Activated naive CD8-positive, alpha-beta T cell treated with anti-CD3 and anti-CD28 coated beads, Interleukin-2, amount 50 U/mL, for 24 hours (primary cell): Measurements from ENCODE around the gene KLHL14.

ENCODE experiments used
- ATAC-seq: fragments of 150-1000 bp; cut with Tn5 transposase; one replicate; pipeline ENCODE4 v1.10.0; 2021
- DNase-seq: peaks from one replicate; pipeline ENCODE4 v3.0.0; 2021
- H3K27ac Mint-ChIP-seq: one replicate; pipeline ENCODE4 v1.8.0; 2021; ENCODE audit warnings: mild to moderate bottlenecking, mixed read lengths
- H3K27me3 Mint-ChIP-seq: one replicate; pipeline ENCODE4 v1.8.0; 2021; ENCODE audit warnings: mixed read lengths
- H3K36me3 Mint-ChIP-seq: one replicate; pipeline ENCODE4 v1.8.0; 2021; ENCODE audit warnings: low read depth, mixed read lengths
- H3K4me1 Mint-ChIP-seq: one replicate; pipeline ENCODE4 v1.8.0; 2021; ENCODE audit warnings: mixed read lengths
- H3K4me3 Mint-ChIP-seq: one replicate; pipeline ENCODE4 v1.8.0; 2021; ENCODE audit warnings: mild to moderate bottlenecking, moderate library complexity, mixed read lengths
- H3K9me3 Mint-ChIP-seq: one replicate; pipeline ENCODE4 v1.8.0; 2021; ENCODE audit warnings: mixed read lengths

KLHL14 gene

GRCh38 chr18:32714571-32715148 lies 58.2 kb downstream of the KLHL14 start:
- Mint-ChIP-seq H3K27ac (no peak overlapping the region), H3K27me3 (no peaks in the 10 kb centered on the region), H3K4me1 (no peaks in the 10 kb centered on the region), H3K36me3 (no peaks in the 10 kb centered on the region), H3K9me3 (no peaks in the 10 kb centered on the region), H3K4me3 (no peak overlapping the region)
- no peak for ATAC-seq
- DNase-seq = peak; percentile 25

DNA sequence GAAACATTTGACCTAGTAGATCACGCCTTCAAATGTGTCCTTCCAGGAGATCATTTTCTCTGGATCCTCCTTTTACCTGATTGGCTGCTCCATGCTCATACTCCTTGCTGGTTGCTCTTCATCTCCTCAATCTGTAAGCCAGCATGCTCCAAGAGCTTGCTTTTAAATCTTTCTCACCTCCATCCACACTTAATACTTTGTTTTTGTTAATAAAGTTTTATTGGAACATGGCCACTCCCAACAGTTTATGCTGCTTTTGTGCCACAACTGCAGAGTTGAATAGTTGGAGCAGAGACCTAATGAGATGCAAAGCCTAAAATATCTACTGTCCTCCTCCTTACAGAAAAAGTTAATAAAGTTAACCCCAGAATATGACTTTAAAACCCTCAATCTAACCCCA lies 60.0 kb downstream of the KLHL14 start:
- ATAC-seq (no peak), DNase-seq (no peak)
- H3K9me3 Mint-ChIP-seq = no peaks in the 10 kb centered on the region
- H3K36me3 Mint-ChIP-seq = no peaks in the 10 kb centered on the region
- no peak overlapping the region for H3K27ac Mint-ChIP-seq
- H3K4me3 Mint-ChIP-seq = no peak overlapping the region
- no peaks in the 10 kb centered on the region for H3K27me3 Mint-ChIP-seq
- no peaks in the 10 kb centered on the region for H3K4me1 Mint-ChIP-seq

DNA sequence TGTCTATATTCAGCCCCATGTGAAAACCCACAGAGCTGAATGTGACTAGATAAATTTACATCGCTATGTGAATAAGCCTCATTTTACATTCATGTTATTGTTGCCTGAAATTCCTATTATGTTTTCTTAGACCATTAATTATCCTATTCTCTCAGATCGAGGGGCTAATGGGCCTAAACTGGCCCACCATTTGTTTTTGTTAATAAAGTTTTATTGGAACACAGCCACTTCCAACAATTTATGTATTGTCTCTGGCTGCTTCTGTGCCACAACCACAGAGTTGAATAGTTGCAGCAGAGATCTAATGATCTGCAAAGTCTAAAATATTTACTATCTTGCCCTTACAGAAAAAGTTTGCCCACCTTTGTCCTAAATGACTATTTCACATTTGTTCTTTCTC lies 61.0 kb downstream of the KLHL14 start:
- no peak overlapping the region for H3K27ac Mint-ChIP-seq
- H3K4me3 Mint-ChIP-seq = no peak overlapping the region
- DNase-seq (no peak), ATAC-seq (no peak)
- no peaks in the 10 kb centered on the region for H3K4me1 Mint-ChIP-seq
- no peaks in the 10 kb centered on the region for H3K36me3 Mint-ChIP-seq
- H3K9me3 Mint-ChIP-seq = no peaks in the 10 kb centered on the region
- H3K27me3 Mint-ChIP-seq = no peaks in the 10 kb centered on the region

- H3K27me3 Mint-ChIP-seq = no peaks in the 10 kb centered on the region
- H3K4me1 Mint-ChIP-seq = no peaks in the 10 kb centered on the region
- no peaks in the 10 kb centered on the region for H3K9me3 Mint-ChIP-seq
- ATAC-seq (no peak), DNase-seq (no peak)
- H3K4me3 Mint-ChIP-seq = no peak overlapping the region
- no peaks in the 10 kb centered on the region for H3K36me3 Mint-ChIP-seq
- H3K27ac Mint-ChIP-seq = no peak overlapping the region
Observed at GRCh38 chr18:32707586-32707985, 65.2 kb downstream of the KLHL14 start.

- Mint-ChIP-seq H3K36me3 (no peaks in the 10 kb centered on the region), H3K27ac (no peak overlapping the region), H3K4me1 (no peaks in the 10 kb centered on the region), H3K9me3 (no peaks in the 10 kb centered on the region), H3K27me3 (no peaks in the 10 kb centered on the region), H3K4me3 (no peak overlapping the region)
- DNase-seq = no peak
- ATAC-seq = no peak
Observed at GRCh38 chr18:32707147-32707546, 65.7 kb downstream of the KLHL14 start.

DNA sequence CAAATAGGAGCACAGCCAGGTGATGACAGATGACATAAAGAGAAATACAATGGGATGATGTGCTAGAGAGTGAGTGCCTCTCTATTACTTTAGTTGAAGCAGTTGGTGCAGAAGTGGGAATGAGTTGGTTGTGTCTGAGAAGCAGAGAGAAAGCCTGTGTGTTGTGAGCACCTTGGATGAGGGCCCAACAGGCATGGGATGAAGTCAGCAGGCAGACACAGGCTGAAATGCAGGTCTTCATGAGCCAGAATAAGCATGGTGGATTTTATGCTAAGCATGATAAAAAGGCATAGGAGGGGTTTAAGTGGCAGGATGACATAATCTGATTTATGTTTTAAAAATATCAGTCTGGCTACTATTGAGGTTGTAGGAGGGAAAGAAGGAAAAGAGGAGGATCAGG lies 71.5 kb downstream of the KLHL14 start:
- Mint-ChIP-seq H3K4me3 (no peak overlapping the region), H3K36me3 (no peaks in the 10 kb centered on the region), H3K27me3 (no peaks in the 10 kb centered on the region), H3K9me3 (no peaks in the 10 kb centered on the region), H3K27ac (no peak overlapping the region), H3K4me1 (no peaks in the 10 kb centered on the region)
- ATAC-seq = no peak
- DNase-seq = no peak

DNA sequence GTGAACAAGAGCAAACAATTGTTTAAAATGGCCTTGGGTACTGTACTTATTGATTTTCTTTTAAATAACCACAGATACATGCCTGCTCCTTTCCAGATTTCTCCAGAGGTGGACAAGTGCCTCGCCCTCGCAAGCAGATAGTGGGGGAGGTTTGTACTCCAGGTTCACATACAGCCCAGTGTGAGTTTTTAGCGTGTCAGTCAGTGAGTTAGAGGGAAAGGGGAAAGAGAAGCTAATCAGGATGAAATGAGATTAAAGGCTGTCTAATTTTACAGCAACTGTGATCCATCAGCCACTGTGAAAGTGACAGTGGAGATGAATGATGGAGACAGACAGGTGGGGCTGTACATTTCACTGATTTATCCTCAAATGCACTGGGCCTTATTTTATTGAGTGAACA lies 74.7 kb downstream of the KLHL14 start:
- H3K4me1 Mint-ChIP-seq = no peaks in the 10 kb centered on the region
- no peak overlapping the region for H3K27ac Mint-ChIP-seq
- no peaks in the 10 kb centered on the region for H3K27me3 Mint-ChIP-seq
- no peaks in the 10 kb centered on the region for H3K36me3 Mint-ChIP-seq
- ATAC-seq = no peak
- no peak for DNase-seq
- no peak overlapping the region for H3K4me3 Mint-ChIP-seq
- no peaks in the 10 kb centered on the region for H3K9me3 Mint-ChIP-seq

- H3K9me3 Mint-ChIP-seq = no peaks in the 10 kb centered on the region
- ATAC-seq (no peak), DNase-seq (no peak)
- no peaks in the 10 kb centered on the region for H3K36me3 Mint-ChIP-seq
- no peak overlapping the region for H3K27ac Mint-ChIP-seq
- no peaks in the 10 kb centered on the region for H3K4me1 Mint-ChIP-seq
- no peak overlapping the region for H3K4me3 Mint-ChIP-seq
- no peaks in the 10 kb centered on the region for H3K27me3 Mint-ChIP-seq
Observed at GRCh38 chr18:32696376-32696775, 76.4 kb downstream of the KLHL14 start.

- H3K27me3 Mint-ChIP-seq = no peaks in the 10 kb centered on the region
- no peaks in the 10 kb centered on the region for H3K36me3 Mint-ChIP-seq
- no peak for DNase-seq
- no peak overlapping the region for H3K27ac Mint-ChIP-seq
- H3K4me1 Mint-ChIP-seq = no peaks in the 10 kb centered on the region
- no peak for ATAC-seq
- no peak overlapping the region for H3K4me3 Mint-ChIP-seq
- no peaks in the 10 kb centered on the region for H3K9me3 Mint-ChIP-seq
Observed at GRCh38 chr18:32695534-32695933, 77.3 kb downstream of the KLHL14 start.

DNA sequence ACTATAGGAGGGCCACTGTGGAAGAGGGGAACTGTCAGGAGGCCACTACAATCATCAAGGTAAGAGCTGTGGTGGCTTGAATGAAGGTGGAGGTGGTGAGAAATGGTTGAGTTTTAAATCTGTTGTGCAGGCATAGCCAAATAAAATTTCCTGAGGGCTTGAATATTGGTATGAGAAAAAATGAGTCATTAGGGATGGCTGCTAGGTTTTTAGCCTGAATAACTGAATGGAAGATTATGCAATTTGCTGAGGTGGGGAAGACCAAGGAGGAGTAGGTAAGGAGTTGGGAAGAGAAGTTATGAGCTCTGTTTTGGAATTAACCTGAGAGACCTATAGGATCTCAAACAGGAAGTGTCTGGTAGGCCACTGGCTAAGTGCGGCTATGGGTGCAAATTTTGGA lies 84.0 kb downstream of the KLHL14 start:
- Mint-ChIP-seq H3K27me3 (no peaks in the 10 kb centered on the region), H3K4me1 (no peaks in the 10 kb centered on the region), H3K4me3 (no peak overlapping the region), H3K36me3 (no peaks in the 10 kb centered on the region), H3K27ac (no peak overlapping the region), H3K9me3 (no peaks in the 10 kb centered on the region)
- ATAC-seq (no peak), DNase-seq (no peak)

DNA sequence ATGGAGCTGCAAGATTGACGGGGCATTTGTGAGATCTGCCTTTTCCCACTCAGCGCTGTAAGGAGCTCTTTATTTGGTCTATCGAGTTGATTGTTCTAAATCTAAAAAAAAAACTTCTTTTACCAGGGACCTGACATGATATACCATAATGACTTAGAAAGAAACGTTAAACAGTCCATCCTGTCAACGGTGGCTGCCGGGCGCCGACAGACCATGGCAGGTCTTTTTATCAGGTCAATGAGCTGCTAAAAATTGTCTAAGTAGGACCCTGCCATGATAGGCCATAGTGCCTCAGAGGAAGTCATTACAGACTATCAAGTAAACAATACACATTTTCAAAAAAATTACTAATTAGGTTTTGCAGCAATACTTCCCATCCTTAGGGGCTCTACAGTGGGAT lies 87.9 kb downstream of the KLHL14 start:
- Mint-ChIP-seq H3K36me3 (no peaks in the 10 kb centered on the region), H3K4me1 (no peaks in the 10 kb centered on the region), H3K9me3 (no peaks in the 10 kb centered on the region), H3K27me3 (no peaks in the 10 kb centered on the region), H3K4me3 (no peak overlapping the region), H3K27ac (no peak overlapping the region)
- ATAC-seq (no peak), DNase-seq (no peak)

DNA sequence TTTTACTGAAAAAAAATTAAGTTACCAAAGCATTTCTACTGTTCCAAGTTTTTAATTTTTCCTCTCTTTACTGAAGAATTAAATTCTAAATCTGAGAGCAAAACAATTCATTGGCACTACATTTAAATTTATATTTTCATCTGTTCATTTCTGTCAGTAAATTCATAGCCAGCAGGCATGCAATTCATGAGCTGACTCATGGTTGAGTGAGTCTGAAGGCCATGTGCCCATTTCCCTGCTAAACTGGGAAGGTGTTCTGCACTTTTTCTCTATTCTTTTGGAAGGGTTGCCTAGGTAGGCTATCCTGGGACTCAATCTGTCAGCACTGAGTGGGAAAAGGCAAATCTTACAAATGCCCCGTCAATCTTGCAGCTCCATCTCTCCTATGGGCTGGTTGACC lies 88.7 kb downstream of the KLHL14 start:
- ATAC-seq (no peak), DNase-seq (no peak)
- Mint-ChIP-seq H3K4me1 (no peaks in the 10 kb centered on the region), H3K27ac (no peak overlapping the region), H3K27me3 (no peaks in the 10 kb centered on the region), H3K4me3 (no peak overlapping the region), H3K9me3 (no peaks in the 10 kb centered on the region), H3K36me3 (no peaks in the 10 kb centered on the region)

DNA sequence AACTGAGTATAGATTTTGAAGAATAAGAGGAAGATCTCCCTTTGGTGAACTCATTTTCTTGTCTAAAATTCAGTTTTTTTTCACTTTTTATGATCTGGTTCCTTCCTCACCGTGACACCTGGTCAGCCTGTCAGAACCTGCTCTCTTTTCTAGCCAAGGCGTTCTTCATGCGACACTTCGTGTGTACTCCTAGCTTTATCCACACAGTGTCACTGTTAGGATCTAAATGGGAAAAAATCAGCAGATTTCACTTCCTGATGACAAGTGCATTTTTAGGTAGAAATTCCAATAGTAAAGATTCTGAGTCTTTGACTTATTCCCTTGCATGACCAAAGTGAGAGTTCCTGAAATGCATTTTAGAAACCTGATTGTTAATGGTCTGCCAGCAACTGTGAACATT lies 89.8 kb downstream of the KLHL14 start:
- ATAC-seq (no peak), DNase-seq (no peak)
- Mint-ChIP-seq H3K27ac (no peak overlapping the region), H3K4me3 (no peak overlapping the region), H3K9me3 (no peaks in the 10 kb centered on the region), H3K27me3 (no peaks in the 10 kb centered on the region), H3K36me3 (no peaks in the 10 kb centered on the region), H3K4me1 (no peaks in the 10 kb centered on the region)

GRCh38 chr18:32677578-32677977 lies 95.2 kb downstream of the KLHL14 start:
- H3K4me1 Mint-ChIP-seq = no peaks in the 10 kb centered on the region
- ATAC-seq = no peak
- no peak for DNase-seq
- no peaks in the 10 kb centered on the region for H3K36me3 Mint-ChIP-seq
- no peak overlapping the region for H3K27ac Mint-ChIP-seq
- H3K27me3 Mint-ChIP-seq = peaks cover 6% of the 10 kb centered on the region
- no peak overlapping the region for H3K4me3 Mint-ChIP-seq
- H3K9me3 Mint-ChIP-seq = no peaks in the 10 kb centered on the region

GRCh38 chr18:32674491-32674890 lies 98.3 kb downstream of the KLHL14 start:
- peaks cover 6% of the 10 kb centered on the region for H3K27me3 Mint-ChIP-seq
- H3K9me3 Mint-ChIP-seq = no peaks in the 10 kb centered on the region
- ATAC-seq (no peak), DNase-seq (no peak)
- H3K4me1 Mint-ChIP-seq = no peaks in the 10 kb centered on the region
- no peak overlapping the region for H3K4me3 Mint-ChIP-seq
- no peaks in the 10 kb centered on the region for H3K36me3 Mint-ChIP-seq
- no peak overlapping the region for H3K27ac Mint-ChIP-seq

DNA sequence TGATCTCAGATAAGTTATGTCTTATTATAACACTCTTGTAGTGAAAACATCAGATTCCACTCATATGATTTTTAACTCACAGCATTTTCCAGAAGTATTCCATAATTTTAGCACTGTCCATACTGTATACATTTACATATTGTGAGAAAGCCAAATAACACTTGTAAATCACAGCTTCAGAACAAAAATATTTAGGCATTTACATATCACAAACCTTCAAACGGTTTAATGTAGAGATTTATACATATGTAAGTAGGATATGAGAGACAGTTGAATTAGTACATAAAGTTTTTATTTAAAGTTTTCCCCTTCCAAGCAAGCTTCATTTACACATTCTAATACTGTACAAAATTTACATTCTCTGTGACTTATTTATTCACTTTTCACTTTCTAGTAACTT lies 100.4 kb downstream of the KLHL14 start:
- Mint-ChIP-seq H3K4me3 (no peak overlapping the region), H3K9me3 (no peaks in the 10 kb centered on the region), H3K4me1 (no peaks in the 10 kb centered on the region), H3K27me3 (peaks cover 6% of the 10 kb centered on the region), H3K36me3 (no peaks in the 10 kb centered on the region), H3K27ac (no peak overlapping the region)
- no peak for ATAC-seq
- DNase-seq = no peak
